Measurements from ENCODE around the gene SGSH.

- TF ChIP-seq POLR2A (IDR thresholded peaks at IDR 0.05): no peak
- no peak for TF ChIP-seq CTCF (IDR thresholded peaks at IDR 0.05)
These were observed 45.3 kb upstream of the SGSH start for GRCh38 chr17:80265205-80266068.

All from uterus (tissue), 2 donors.